ENCODE measurements around the gene NSUN4.

The NSUN4 gene

DNA sequence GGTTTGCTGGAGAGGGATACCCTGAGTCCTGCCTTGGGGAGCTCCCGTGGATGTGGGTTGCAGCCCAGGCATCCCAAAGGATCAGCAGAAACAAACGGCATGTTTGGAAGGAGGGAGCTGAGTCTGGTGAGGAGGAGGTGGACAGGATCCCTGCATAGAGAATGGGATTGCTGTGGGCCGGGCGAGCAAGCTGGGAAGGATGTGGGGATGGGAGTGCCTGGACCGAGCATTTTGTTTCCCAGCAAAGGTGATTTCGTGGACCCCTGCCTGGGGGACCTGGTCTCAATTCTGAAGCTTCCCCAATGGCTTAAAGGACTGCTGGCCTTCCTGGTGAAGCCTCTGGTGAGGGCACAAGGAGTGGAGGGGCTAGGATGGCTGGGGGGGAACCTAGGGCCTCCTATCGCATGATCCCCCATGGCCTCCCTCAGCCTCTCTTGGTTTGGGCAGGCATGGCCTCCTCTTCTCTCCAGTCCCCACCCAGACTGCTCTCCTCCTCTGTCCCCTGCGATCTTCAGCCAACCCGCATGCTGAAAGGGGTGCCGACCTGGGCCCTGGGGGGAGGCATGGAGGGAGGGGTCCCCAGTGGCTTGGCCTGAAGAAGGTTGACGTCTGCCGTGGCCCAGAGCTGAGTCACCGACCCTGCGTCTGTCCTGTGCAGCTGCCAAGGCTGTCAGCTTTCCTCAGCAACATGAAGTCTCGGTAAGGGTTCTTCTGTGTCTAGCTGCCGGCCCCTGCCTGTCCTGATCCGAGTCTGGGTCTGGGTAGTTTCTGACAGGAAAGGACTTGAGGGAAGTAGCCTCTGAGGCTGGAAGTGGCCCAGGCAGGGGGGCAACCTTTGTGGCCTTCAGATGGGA lies 69.8 kb downstream of the NSUN4 start:
- H3K27me3 ChIP-seq (ENCODE audit: low read depth), result no peaks in the 10 kb centered on the region
- no peaks in the 10 kb centered on the region for H3K36me3 ChIP-seq (replicated peaks)
- peaks cover 5% of the 10 kb centered on the region for H3K4me1 ChIP-seq
- DNase-seq (ENCODE audit: low spot score in 2 of 2), result no peak
- no peak overlapping the region for H3K4me3 ChIP-seq
- in situ Hi-C loops (cut with MboI; ENCODE audit: low sequenced_read_pairs), result no loop called here
- no peaks in the 10 kb centered on the region for H3K9me3 ChIP-seq

DNA sequence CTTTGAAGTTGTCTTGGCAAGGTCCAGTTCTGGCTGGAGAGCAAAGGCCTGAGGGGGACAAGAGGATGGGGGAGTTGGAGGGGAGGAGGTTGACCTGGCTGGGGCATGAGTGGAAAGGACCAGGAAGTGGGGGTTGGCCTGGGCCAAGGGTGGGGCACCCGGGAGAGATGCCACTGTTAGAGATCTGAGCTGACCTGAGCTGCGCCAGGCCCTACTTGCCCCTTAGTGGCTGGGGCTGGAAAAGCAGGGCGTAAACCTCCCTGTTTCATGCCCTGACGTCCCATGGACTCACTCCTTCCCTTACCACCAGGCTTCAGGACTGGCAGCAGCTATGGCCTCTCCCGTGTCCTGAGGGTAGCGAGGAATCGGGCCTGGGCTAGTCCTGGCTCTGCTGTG lies 70.4 kb downstream of the NSUN4 start:
- Histone ChIP-seq H3K4me1 (peaks cover 5% of the 10 kb centered on the region), H3K27me3 (ENCODE audit: low read depth) (no peaks in the 10 kb centered on the region), H3K36me3 (replicated peaks) (no peaks in the 10 kb centered on the region), H3K4me3 (no peak overlapping the region), H3K9me3 (no peaks in the 10 kb centered on the region)
- in situ Hi-C loops (cut with MboI; ENCODE audit: low sequenced_read_pairs), result no loop called here
- no peak for DNase-seq (ENCODE audit: low spot score in 2 of 2)
